Right renal pelvis (tissue), 4 donors: ENCODE results near the gene PNMA1. TPM values are rescaled to one million over a fixed set of nuclear protein-coding genes. Genes with fewer than 3 reads are reported as not detected.

Source experiments
- DNase-seq, 4 donors: peaks; one replicate each; pipeline ENCODE4 v3.0.0-alpha.2; 2013; ENCODE audit warnings: low read depth in 4 of 4, low spot score in 3 of 4, missing footprints in 1 of 4
- polyA plus RNA-seq, 4 donors: library from polyadenylated mRNA; unstranded; fragments of 120-200 nt; gene quantifications; one replicate each; pipeline ENCODE4 v1.2.1, GENCODE V29; 2013; ENCODE audit not compliant: insufficient read length in 4 of 4

PNMA1 gene
- polyA plus RNA-seq, 4 donors, result 94.8 to 101 (median 98.2) TPM

- no peak for DNase-seq
Measured at GRCh38 chr14:73739174-73739898, 25.2 kb upstream of the PNMA1 start.

GRCh38 chr14:73738518-73739173 is 24.5 kb upstream of the PNMA1 start:
- DNase-seq, result no peak

GRCh38 chr14:73736842-73737241 is 22.7 kb upstream of the PNMA1 start:
- DNase-seq, result no peak

GRCh38 chr14:73732006-73732405 is 17.8 kb upstream of the PNMA1 start:
- DNase-seq, result no peak

GRCh38 chr14:73731111-73731510 is 16.9 kb upstream of the PNMA1 start:
- no peak for DNase-seq

- DNase-seq, result no peak
Measured at GRCh38 chr14:73729556-73730265, 15.5 kb upstream of the PNMA1 start.

GRCh38 chr14:73728717-73729330 is 14.6 kb upstream of the PNMA1 start:
- peak in 1 of 4 donors; percentile 74 for DNase-seq

GRCh38 chr14:73727166-73727565 is 13.0 kb upstream of the PNMA1 start:
- no peak for DNase-seq

- no peak for DNase-seq
Measured at GRCh38 chr14:73726025-73726961, 12.1 kb upstream of the PNMA1 start.

GRCh38 chr14:73725116-73726024 is 11.2 kb upstream of the PNMA1 start:
- DNase-seq, result no peak

- DNase-seq, result no peak
Measured at GRCh38 chr14:73724696-73725095, 10.5 kb upstream of the PNMA1 start.

GRCh38 chr14:73723797-73724661 is 9.8 kb upstream of the PNMA1 start:
- no peak for DNase-seq

- no peak for DNase-seq
Measured at GRCh38 chr14:73723406-73723796, 9.2 kb upstream of the PNMA1 start.

GRCh38 chr14:73722581-73722980 is 8.4 kb upstream of the PNMA1 start:
- no peak for DNase-seq

GRCh38 chr14:73721101-73721821 is 7.1 kb upstream of the PNMA1 start:
- DNase-seq, result no peak

- DNase-seq, result no peak
Measured at GRCh38 chr14:73720636-73721035, 6.5 kb upstream of the PNMA1 start.

GRCh38 chr14:73719791-73720190 is 5.6 kb upstream of the PNMA1 start:
- no peak for DNase-seq

GRCh38 chr14:73719361-73719760 is 5.2 kb upstream of the PNMA1 start:
- DNase-seq, result no peak
